Heart left ventricle (tissue), 16 donors: Measurements from ENCODE around the gene SH3RF3. TPM values are rescaled to one million over a fixed set of nuclear protein-coding genes. Genes with fewer than 3 reads are reported as not detected.

Experiments
- ATAC-seq, 4 donors: fragments of 200-7000 bp; cut with Tn5 transposase; one replicate each; pipeline ENCODE4 v1.9.1; 2020 to 2022; ENCODE audit warnings: moderate library complexity in 4 of 4, mild to moderate bottlenecking in 3 of 4, moderate number of reproducible peaks in 1 of 4
- DNase-seq, 5 donors: peaks; one replicate each; pipeline ENCODE4 v3.0.0-alpha.2; 2020
- H3K27ac ChIP-seq, 12 donors: fragments of 200-600 bp; sonication (generic) in 4 of 12; one replicate each; pipeline versions ENCODE4 v1.5.0 to v1.8.0; 2016 to 2022; ENCODE audit warnings: mild to moderate bottlenecking in 2 of 12
- H3K27me3 ChIP-seq, 9 donors: fragments of 200-600 bp; sonication (generic) in 2 of 9; one replicate each; pipeline versions ENCODE4 v1.5.1 to v1.8.0; 2016 to 2022; ENCODE audit warnings: mild to moderate bottlenecking in 3 of 9
- H3K36me3 ChIP-seq, 9 donors: fragments of 200-600 bp; sonication (generic) in 2 of 9; one replicate each; pipeline versions ENCODE4 v1.5.0 to v1.8.0; 2018 to 2022; ENCODE audit warnings: mild to moderate bottlenecking in 2 of 9
- H3K4me1 ChIP-seq, 12 donors: fragments of 200-600 bp; sonication (generic) in 4 of 12; one replicate each; pipeline versions ENCODE4 v1.5.0 to v1.8.0; 2016 to 2022; ENCODE audit warnings: mild to moderate bottlenecking in 3 of 12
- H3K4me3 ChIP-seq, 12 donors: fragments of 200-600 bp; sonication (generic) in 4 of 12; one replicate each; pipeline versions ENCODE4 v1.5.0 to v1.8.0; 2017 to 2022; ENCODE audit warnings: mild to moderate bottlenecking in 9 of 12, moderate library complexity in 4 of 12
- H3K9me3 ChIP-seq, 12 donors: fragments of 200-600 bp; sonication (generic) in 4 of 12; one replicate each; pipeline versions ENCODE4 v1.5.0 to v1.8.0; 2016 to 2022; ENCODE audit warnings: mild to moderate bottlenecking in 1 of 12
- POLR2A ChIP-seq, 2 donors: fragments of 450-650 bp; IDR thresholded peaks; one replicate each; pipeline ENCODE4 v1.6.1; 2017; ENCODE audit warnings: antibody characterized with exemption in 2 of 2, mild to moderate bottlenecking in 2 of 2, moderate library complexity in 2 of 2
- WGBS, 4 donors: extraction: QIAGEN DNeasy Blood & Tissue Kit in 2 of 4; methylation state at CpG; one replicate each; pipeline versions ENCODE4 v1.1.5 to v1.1.7; 2013 to 2018; 5-methylcytosine and 5-hydroxymethylcytosine counted together
- intact Hi-C, 10 donors: fragments of 100-400 bp; cut with DNase I; formaldehyde crosslinking; loops; one replicate each; pipeline versions ENCODE4 v1.11.1 to v1.14.2; 2022
- polyA plus RNA-seq, 2 donors: library from polyadenylated mRNA; stranded (reverse); fragments of 200-250 nt; gene quantifications; one replicate each; pipeline ENCODE4 v1.2.3, GENCODE V29; 2013
- total RNA-seq, 9 donors: library from RNA; depleted of rRNA in 2 of 9; stranded (reverse); fragments of >200 nt in 2 of 9; fragmentation: NEBNext Ultra II Directional in 3 of 9; extraction: Animal tissue kit (Norgen Biotek cat#: 25700) in 3 of 9; gene quantifications; one replicate each; pipeline versions ENCODE4 v1.1.0 to v1.2.4, GENCODE V29; 2016 to 2023
- TF ChIP-seq, protein P1 (sequence below), 12 donors: fragments of 200-600 bp; sonication (generic) in 4 of 12; IDR thresholded peaks; one replicate each; pipeline versions ENCODE4 v1.5.0 to v1.8.0; 2018 to 2022; ENCODE audit warnings: antibody characterized with exemption in 12 of 12, mild to moderate bottlenecking in 5 of 12
- donor health status: ischemic (EF 13 %, LVEDD 7.1; RV severe dilation, severe dysfunction).
- donor health status: healthy with polysubstance abuse.
- donor health status: DM: no; HTN: yes; CAD: no.
- donor health status: DM: no; HTN: no; CAD: no.
- donor health status: ischemic (EF 25% LVEDD 6.9; RV normal size, moderate dysfunction).
- donor health status: ischemic (EF 25% LVEDD 5.7; RV mildly dilated, moderate dysfunction).
- donor health status: healthy.
- donor health status: DM: yes; HTN: yes; CAD: no.
- donor health status: ischemic (EF 35%, LVEDD 5.7; RV mildly dilated, moderate dysfunction).
- donor health status: nonischemic (EF 11% LVEDD 7.7; RV severe dilation, severe dysfunction).
- donor health status: DM: yes; HTN: yes; CAD: no.
- donor health status: PGD.
- donor health status: ischemic (EF 29% LVEDD 5.4; RV normal size, mild dysfunction).
- donor health status: nonischemic (EF 23%, LVEDD 6.1; RV moderate dilation, normal function).

The SH3RF3 gene
- total and polyA plus RNA-seq, 11 donors, result 5.2 to 15.7 (median 7.9) TPM

DNA sequence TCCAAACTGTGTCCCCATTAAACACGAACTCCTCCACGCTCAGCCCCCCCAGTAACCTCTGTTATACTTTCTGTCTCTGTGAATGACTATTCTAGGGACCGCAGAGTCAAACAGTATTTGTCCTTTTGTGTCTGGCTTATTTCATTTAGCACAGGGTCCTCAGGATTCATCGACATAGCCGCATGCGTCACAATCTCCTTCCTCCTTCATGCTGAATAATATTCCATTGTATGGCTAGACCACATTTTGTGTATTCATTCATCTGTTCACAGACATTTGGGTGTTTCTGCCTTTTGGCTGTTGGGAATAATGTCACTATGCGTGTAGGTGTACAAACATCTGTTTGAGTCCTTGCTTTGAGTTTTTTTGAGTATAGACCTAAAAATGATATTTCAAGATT is 80.9 kb downstream of the SH3RF3 start:
- Histone ChIP-seq H3K36me3 (no peaks in the 10 kb centered on the region), H3K4me3 (no peak overlapping the region), H3K27me3 (no peaks in the 10 kb centered on the region), H3K27ac (peak overlapping the region in 2 of 12 donors; percentile 19 to 24), H3K9me3 (peaks cover 0 to 11% (median 0%) of the 10 kb centered on the region in 12 donors), H3K4me1 (peaks cover 0 to 66% (median 35%) of the 10 kb centered on the region in 12 donors)
- DNase-seq, result no peak
- 74 to 85% (median 78%) methylated on average over 7 of the region's 7 CpGs for WGBS, 4 donors
- ATAC-seq, result no peak
- TF ChIP-seq, protein P1, sequence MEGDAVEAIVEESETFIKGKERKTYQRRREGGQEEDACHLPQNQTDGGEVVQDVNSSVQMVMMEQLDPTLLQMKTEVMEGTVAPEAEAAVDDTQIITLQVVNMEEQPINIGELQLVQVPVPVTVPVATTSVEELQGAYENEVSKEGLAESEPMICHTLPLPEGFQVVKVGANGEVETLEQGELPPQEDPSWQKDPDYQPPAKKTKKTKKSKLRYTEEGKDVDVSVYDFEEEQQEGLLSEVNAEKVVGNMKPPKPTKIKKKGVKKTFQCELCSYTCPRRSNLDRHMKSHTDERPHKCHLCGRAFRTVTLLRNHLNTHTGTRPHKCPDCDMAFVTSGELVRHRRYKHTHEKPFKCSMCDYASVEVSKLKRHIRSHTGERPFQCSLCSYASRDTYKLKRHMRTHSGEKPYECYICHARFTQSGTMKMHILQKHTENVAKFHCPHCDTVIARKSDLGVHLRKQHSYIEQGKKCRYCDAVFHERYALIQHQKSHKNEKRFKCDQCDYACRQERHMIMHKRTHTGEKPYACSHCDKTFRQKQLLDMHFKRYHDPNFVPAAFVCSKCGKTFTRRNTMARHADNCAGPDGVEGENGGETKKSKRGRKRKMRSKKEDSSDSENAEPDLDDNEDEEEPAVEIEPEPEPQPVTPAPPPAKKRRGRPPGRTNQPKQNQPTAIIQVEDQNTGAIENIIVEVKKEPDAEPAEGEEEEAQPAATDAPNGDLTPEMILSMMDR (IDR thresholded peaks at IDR 0.05), result no peak
- intact Hi-C loops, result loop anchor here in 4 of 10 donors (1.0 to 10.0 kb wide), 4 partner anchors 37 to 85 kb away; partner anchors contain the start of gene SH3RF3 (in 2 of the 4)

DNA sequence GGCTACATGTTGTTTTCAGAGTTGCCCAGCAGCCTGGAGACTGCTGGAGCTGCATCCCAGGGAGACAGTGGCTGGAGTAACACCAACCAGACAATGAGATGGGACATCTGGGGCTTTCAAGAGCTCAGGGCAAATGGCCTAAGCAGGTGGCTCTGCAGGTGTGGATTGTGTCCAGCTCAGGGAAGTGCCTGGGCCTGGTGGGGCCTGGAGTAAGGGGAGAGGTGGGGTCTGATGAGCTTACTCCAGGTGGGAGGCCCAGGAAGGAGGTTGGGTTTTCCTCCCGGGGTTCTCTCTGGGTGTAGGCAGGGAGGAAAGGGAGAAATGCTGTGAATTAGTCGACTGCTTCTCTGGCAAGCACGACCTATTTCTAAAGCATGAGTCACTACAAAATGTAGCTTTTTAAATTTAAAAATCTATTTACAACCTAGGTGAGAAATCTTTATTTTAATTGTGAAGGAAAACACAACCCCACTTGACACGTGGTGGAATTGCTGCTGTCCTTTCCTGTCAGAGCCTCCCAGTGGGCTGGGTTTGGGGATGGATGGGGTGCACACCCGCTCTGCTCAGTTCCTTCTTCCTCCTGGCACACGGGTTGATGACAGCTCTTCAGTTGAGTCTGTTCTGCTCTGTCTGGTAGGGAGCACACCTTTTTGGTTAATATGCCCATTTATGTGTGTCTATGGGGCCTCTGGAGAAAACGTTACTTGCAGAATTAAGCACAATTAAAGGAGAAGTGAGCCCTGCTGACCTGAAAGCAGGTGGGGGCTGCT is 81.6 kb downstream of the SH3RF3 start:
- no peaks in the 10 kb centered on the region for H3K36me3 ChIP-seq
- H3K27ac ChIP-seq, result peak overlapping the region in 1 of 12 donors; percentile 19
- ATAC-seq (no peak), DNase-seq (no peak)
- H3K9me3 ChIP-seq, result peaks cover 0 to 11% (median 0%) of the 10 kb centered on the region in 12 donors
- no peaks in the 10 kb centered on the region for H3K27me3 ChIP-seq
- intact Hi-C loops, result no loop called here
- no peak overlapping the region for H3K4me3 ChIP-seq
- peaks cover 0 to 72% (median 35%) of the 10 kb centered on the region in 12 donors for H3K4me1 ChIP-seq
- 50 to 59% (median 57%) methylated on average over 7 of the region's 7 CpGs for WGBS, 4 donors
- no peak for TF ChIP-seq POLR2A (IDR thresholded peaks at IDR 0.05)
- TF ChIP-seq, protein P1 (IDR thresholded peaks at IDR 0.05), result no peak

DNA sequence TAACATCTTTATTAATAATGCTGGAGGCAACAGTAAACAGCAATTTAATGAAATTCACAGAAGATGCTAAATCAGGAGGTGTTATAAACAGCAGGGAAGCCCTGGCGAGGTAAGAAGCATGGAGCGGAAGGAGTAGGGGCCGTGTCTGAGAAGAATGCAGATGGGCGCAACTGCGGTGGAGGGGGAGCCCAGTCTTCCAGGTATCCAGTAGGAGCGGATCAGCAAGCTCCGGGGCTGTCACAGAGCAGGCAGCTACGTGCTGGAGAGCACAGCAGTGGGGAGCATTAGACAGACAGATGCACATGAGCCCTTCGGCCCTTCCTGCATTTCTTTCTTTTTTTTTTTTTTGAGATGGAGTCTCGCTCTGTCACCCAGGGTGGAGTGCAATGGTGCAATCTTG is 82.3 kb downstream of the SH3RF3 start:
- peaks cover 0 to 79% (median 35%) of the 10 kb centered on the region in 12 donors for H3K4me1 ChIP-seq
- 87 to 92% (median 89%) methylated on average over 10 of the region's 10 CpGs for WGBS, 4 donors

More for the DNA sequence above, 82.3 kb downstream of the SH3RF3 start:
- no peak for TF ChIP-seq POLR2A (IDR thresholded peaks at IDR 0.05)
- TF ChIP-seq, protein P1 (IDR thresholded peaks at IDR 0.05), result no peak
- DNase-seq (no peak), ATAC-seq (no peak)
- Histone ChIP-seq H3K9me3 (peaks cover 0 to 11% (median 0%) of the 10 kb centered on the region in 12 donors), H3K27ac (no peak overlapping the region), H3K4me3 (no peak overlapping the region), H3K27me3 (no peaks in the 10 kb centered on the region), H3K36me3 (no peaks in the 10 kb centered on the region)
- intact Hi-C loops, result no loop called here
